ENCODE data around the gene CPNE6.
"Not testable (repeated sequence)": the region's sequence is repeated elsewhere in the genome, so short reads cannot be mapped to it uniquely, and the experiment has no call there.

CPNE6 gene

GRCh38 chr14:24071144-24071697 lies at the start of gene CPNE6:
Gene CPNE6 (plus strand): TSS chr14:24071562. CDS start chr14:24072937, 1,375 bp downstream.
- in situ Hi-C loops (cut with HindIII; ENCODE audit: low sequenced_read_pairs) = no loop called here
- no peak for TF ChIP-seq CTCF (IDR thresholded peaks at IDR 0.05; ENCODE audit: low read depth, low read length, missing control alignments)
- no peak for DNase-seq (ENCODE audit: low read depth)
- H3K4me3 ChIP-seq (ENCODE audit: low read depth, low read length) = no peak within 1 kb of the TSS

- DNase-seq (ENCODE audit: low read depth); in situ Hi-C loops (cut with HindIII; ENCODE audit: low sequenced_read_pairs); H3K4me3 ChIP-seq (ENCODE audit: low read depth, low read length): not testable (repeated sequence)
Observed at GRCh38 chr14:24024939-24025418, 46.4 kb upstream of the CPNE6 start.

- DNase-seq (ENCODE audit: low read depth); H3K4me3 ChIP-seq (ENCODE audit: low read depth, low read length); in situ Hi-C loops (cut with HindIII; ENCODE audit: low sequenced_read_pairs): not testable (repeated sequence)
Observed at GRCh38 chr14:24029687-24030086, 41.7 kb upstream of the CPNE6 start.

- in situ Hi-C loops (cut with HindIII; ENCODE audit: low sequenced_read_pairs); DNase-seq (ENCODE audit: low read depth); H3K4me3 ChIP-seq (ENCODE audit: low read depth, low read length): not testable (repeated sequence)
Observed at GRCh38 chr14:24031331-24031730, 40.0 kb upstream of the CPNE6 start.

- in situ Hi-C loops (cut with HindIII; ENCODE audit: low sequenced_read_pairs) = no loop called here
- H3K4me3 ChIP-seq (ENCODE audit: low read depth, low read length) = no peak overlapping the region
- no peak for TF ChIP-seq CTCF (IDR thresholded peaks at IDR 0.05; ENCODE audit: low read depth, low read length, missing control alignments)
- DNase-seq (ENCODE audit: low read depth) = no peak
Observed at GRCh38 chr14:24032727-24033418, 38.5 kb upstream of the CPNE6 start.

GRCh38 chr14:24035769-24036168 lies 35.6 kb upstream of the CPNE6 start:
- peak overlapping the region; percentile 48 for H3K4me3 ChIP-seq (ENCODE audit: low read depth, low read length)
- DNase-seq (ENCODE audit: low read depth); in situ Hi-C loops (cut with HindIII; ENCODE audit: low sequenced_read_pairs): not testable (repeated sequence)

GRCh38 chr14:24036169-24036962 lies 35.0 kb upstream of the CPNE6 start:
- peak; percentile 80 for TF ChIP-seq CTCF (IDR thresholded peaks at IDR 0.05; ENCODE audit: low read depth, low read length, missing control alignments)
- H3K4me3 ChIP-seq (ENCODE audit: low read depth, low read length) = peak overlapping the region; percentile 48
- in situ Hi-C loops (cut with HindIII; ENCODE audit: low sequenced_read_pairs) = no loop called here
- no peak for DNase-seq (ENCODE audit: low read depth)

- in situ Hi-C loops (cut with HindIII; ENCODE audit: low sequenced_read_pairs); DNase-seq (ENCODE audit: low read depth): not testable (repeated sequence)
- H3K4me3 ChIP-seq (ENCODE audit: low read depth, low read length) = peak overlapping the region; percentile 48
Observed at GRCh38 chr14:24036963-24037657, 34.3 kb upstream of the CPNE6 start.

- in situ Hi-C loops (cut with HindIII; ENCODE audit: low sequenced_read_pairs) = no loop called here
- no peak for DNase-seq (ENCODE audit: low read depth)
- no peak for TF ChIP-seq CTCF (IDR thresholded peaks at IDR 0.05; ENCODE audit: low read depth, low read length, missing control alignments)
- H3K4me3 ChIP-seq (ENCODE audit: low read depth, low read length) = no peak overlapping the region
Observed at GRCh38 chr14:24037658-24038037, 33.7 kb upstream of the CPNE6 start.

Data from astrocyte of the cerebellum (primary cell).